Fibroblast of skin of left quadriceps (primary cell): ENCODE results near the gene TRAP1.

Experiments
- DNase-seq, 2 experiments: peaks; one replicate each; pipeline ENCODE4 v3.0.0-alpha.2; 2013; ENCODE audit warnings: low read depth in 2 of 2

TRAP1 gene

DNA sequence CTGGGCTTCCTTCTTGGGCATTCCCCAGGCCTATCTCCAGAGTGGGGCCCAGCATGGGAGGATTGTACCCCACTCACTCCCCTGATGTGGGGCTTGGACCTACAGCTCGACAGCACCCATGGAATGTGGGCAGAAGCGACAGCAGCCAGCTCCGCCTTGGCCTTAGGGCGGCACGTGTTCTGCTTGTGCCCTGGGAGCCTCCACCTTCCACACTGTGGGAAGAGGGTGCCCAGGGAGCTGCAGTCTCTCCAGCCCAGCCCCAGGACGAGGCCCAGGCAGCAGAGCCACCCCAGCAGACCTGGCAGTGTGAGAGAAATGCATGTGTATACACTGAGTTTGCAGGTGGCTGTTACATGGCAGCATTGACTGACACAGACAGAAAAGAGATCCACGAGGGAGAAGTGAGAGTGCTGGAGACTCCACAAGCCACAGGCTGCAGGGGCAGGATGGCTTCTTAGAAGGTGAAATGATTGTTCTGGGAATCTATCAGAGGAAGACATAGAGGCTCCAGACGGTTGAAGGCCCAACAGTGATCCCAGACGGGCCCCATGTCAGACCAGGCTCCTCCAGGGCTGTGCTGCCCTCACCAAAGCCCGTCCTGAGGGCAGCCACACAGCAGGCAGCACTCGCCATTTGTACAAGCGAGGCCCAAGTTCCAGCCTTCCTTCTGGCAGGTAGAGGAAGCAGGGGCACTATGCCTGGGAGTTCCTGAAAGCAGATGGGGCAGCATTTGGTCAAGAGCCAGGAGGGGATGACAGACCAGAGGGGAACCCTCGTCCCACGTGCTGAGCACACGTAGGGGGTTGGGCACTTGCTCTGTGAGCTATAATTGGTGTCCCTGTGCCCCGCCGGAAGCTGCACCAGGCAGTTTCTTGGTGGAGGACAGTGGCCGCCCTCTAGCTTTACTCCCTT lies 65.6 kb downstream of the TRAP1 start:
- DNase-seq: no peak

- no peak for DNase-seq
Measured at GRCh38 chr16:3650631-3651265, 66.6 kb downstream of the TRAP1 start.

GRCh38 chr16:3646348-3646920 lies 70.9 kb downstream of the TRAP1 start:
- DNase-seq: no peak

DNA sequence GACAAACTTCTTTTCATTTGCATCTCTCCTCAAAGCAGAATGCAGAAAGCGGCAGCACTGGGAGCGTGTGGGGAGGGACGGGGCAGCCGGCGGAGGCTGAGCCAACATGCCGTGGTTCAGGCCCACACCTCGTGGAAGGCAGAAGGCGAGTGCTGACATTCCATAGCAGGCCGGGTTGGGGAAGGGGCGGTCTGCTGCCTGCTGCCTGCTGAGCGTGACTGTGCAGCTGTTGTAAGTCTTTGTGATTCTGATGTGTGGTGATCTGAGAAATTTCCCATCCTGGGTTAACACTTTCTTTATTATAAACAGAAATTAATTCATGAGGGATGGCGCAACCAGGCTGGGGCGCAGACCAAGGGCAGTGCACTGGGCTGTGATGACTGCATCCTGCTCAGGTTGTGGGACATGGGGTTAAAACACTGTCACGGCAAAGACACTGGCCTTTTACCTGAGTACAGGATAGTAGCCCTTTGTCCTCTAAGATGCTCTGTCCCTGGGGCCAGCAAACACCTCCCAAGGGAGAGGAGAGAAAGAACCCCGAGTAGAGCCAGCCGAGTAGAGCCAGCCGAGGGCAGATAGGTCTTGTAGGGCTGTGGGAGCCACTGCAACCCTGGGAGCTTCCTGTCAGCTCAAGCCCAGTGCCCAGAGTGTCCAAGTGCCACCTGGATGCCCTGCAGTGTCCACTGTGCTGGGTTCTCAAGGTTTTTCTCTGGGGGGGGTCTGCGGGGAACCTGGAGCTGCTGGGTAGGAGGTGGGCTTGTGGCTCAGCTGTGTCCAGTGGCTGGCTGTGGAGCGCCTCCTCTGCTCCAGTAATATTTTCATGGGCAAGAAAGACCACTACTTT lies 71.6 kb downstream of the TRAP1 start:
- peak; percentile 28 to 36 for DNase-seq

- DNase-seq: no peak
Measured at GRCh38 chr16:3645108-3645503, 72.2 kb downstream of the TRAP1 start.

DNA sequence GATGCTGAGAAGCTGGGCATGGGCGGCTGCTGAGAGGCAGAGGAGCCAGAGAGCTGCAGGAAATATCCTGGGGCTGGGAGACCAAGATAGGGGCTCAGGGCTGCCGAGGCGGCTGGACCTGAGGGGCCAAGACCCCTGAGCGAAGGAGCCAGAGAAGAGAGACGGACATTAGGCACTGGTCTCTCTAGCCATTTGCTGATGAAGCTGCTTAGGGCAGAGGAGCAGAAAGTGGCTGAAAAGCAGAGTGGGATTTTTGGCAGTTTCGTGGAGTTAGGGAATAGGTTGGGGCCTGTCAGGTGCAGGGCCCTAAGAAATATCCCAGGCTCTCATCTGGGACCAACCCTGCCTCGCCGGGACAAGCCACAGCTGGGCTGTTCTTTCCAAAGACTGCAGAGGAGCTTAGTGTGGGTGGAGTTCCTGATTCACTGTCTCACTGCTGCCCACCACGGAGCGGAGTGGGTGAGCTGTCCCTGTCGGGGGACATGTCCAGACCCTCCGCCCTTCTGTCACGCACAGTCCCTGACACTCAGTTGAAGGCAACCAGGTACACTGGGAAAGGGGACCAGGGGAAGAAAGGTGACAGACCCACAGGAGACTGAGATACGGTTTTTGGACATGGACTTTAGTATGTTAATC lies 74.1 kb downstream of the TRAP1 start:
- no peak for DNase-seq

DNA sequence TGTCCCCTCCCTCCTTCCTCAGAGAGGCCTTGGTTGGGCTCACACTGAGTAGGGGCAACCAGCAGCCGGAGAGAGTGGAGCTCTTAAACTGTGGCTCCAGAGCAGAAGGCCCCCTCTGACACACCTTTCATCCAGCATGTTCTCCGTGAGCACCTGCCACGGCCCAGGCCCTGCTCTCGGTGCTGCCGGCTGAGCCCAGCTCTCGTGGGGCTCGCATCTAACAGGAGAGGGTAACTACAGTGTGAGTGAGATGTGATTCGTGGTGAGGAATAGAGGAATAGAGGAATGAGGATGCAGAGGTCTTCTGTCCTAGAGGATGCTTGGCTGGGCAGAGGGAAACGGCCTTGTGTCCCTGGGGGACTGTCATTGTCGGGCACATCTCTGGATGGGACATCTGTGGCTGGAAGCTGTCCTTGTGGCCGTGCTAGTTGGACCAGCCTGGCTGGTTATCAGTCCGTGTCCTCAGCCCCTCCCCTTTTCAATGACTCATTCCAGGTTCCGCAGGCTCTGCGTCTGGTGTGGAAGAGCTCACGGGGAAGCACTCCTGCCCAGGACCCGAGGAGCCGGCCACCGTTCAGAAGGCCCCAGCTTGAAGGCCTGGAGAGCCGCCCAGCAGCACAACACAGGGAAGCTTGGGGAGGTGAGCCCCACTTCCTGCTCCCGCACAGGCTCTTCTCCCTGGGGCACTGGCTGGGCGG lies 74.8 kb downstream of the TRAP1 start:
- DNase-seq: no peak

DNA sequence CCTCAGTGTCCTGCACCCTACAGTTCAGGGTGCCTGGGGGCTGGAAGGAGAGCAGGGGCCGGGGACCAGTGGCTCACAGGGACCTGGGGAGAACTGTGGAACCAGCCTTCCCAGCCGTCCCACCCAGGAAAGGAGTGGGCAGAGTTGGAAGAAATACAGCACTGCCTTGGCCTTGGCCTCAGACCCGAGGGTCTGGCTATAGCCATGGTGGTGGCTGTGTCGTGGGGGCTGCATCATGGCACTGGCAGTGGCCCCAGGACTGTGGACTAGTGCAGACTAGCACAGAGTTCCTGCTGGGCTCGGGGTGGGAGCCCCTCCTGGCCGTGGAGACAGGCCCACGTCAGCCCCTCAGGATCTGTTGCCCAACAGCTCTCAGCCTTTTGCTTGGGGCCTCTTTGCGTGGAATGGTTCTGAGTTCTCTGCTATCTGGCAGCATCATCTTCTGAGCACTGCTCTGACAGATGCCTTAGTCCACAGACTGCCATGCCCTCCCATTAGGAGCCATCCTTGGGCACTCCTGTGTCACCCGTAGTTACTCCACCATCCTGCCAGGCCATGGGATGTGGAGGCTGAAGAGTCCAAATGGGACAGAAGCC lies 75.4 kb downstream of the TRAP1 start:
- DNase-seq: no peak

- no peak for DNase-seq
Measured at GRCh38 chr16:3640632-3641501, 76.5 kb downstream of the TRAP1 start.

DNA sequence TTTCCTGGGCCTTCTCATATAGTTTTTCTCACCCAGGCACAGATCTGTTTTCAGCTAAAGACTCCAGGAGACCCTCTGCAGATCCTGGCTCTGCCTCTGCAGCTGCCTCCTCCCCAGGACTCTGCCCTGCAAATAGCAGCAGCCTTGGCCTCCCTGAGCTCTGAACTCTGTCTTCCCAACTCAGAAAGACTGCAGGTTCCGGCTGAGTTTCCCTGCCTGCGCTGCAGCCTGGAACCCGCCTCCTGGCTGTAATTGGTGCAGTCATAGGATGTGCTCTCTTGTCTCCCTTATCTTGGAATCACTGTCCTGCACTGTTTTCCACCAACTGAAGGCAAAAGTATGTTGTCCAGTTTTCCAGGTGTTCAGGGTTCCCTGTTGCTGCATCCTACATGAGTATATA lies 77.1 kb downstream of the TRAP1 start:
- DNase-seq: no peak

DNA sequence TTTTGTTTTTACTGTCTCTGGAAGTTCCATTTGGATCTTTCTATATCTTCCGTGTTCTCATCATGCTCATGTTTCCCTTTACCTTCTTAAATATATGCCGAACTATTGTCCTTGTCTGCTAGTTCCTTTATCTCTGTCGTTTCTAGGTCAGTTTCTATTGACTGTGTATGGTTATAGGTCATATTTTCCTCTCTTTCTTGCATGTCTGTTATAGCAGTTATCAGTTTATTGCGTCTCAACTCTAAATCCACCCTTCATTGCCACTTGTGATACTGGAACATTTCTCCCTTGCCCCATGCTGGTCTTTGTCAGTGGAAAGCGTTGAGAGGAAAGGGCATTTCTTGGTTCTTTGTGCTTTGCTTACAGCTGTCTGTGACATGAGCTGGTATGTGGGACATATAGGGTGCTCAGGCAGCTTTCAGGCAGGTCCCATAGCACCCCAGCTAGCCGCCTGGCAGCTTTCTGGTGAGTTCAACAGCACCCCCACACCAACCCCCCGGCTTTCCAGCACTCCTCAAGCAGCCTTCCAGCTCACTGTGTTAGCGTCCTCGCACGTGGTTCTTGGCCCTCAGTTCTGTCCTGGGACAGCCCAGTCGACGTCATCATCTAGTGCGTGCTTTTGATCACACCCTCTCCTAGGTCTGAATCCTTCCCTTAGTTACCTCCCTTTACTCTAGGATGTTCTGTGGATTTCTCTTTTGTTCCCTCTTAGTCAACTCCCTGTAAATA lies 78.2 kb downstream of the TRAP1 start:
- no peak for DNase-seq

DNA sequence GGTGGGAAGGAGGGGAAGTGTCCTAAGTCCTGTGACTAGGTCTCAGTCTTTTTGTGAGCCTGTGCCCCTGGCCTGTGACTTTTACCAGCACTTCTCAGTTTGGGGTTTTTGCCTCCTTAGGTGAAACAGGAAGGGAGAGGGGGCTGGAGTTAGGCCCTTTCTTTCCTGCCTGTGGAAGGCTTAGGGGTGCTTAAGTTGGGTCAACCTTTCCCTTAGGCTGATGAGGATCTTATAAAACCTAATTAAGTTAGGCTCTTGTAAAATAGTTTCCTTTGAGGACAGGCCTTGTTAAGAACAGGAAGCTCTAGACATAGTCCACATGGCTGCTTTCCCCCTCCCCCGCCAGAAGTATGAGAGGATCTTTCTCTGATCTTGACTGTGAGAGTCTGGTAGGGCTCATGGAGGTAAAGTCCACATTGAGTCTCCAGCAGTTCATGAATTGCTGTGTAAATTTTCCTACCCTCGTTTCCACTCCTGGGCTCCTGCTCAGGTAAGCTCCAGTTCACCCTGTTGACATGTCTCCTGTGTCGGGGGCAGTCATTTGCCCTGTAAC lies 79.9 kb downstream of the TRAP1 start:
- no peak for DNase-seq

DNA sequence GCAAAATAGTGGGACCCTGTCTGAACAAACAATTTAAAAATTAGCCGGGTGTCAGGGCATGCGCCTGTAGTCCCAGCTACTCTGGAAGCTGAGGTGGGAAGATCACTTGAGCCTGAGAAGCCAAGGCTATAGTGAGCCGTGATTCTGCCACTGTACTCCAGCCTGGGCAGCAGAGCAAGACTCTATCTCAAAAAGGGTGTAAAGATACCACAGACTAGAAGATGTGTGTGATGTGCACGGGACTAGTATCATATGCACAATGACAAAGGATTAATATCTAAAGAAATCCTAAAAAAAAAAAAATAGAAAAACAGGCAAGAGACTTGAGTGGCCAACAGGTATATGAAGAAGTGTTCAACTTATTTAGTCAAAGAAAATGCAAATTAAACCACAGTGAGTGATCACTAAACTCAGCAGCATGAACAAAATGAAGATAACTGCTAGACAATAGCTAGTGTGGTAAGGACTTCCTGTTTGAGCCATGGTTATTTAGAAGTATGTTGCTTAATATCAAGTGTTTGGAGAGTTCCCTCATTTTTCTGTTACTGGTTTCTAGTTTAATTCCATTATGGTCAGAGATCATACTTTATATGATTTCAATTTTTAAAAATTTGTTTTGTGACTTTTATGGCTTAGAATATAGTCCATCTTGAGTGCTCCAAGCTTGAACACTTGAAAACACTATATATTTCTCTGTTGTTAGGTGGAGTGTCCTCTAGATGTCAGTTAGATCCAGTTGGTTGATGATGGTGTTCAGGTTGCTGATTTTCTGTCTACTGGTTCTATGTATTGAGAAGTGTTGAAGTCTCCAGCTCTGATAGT lies 91.2 kb downstream of the TRAP1 start:
- no peak for DNase-seq

- no peak for DNase-seq
Measured at GRCh38 chr16:3625331-3625730, 92.0 kb downstream of the TRAP1 start.

GRCh38 chr16:3623642-3624041 lies 93.7 kb downstream of the TRAP1 start:
- DNase-seq: no peak

GRCh38 chr16:3618769-3619141 lies 98.6 kb downstream of the TRAP1 start:
- DNase-seq: no peak
